OCI-LY7 (cell line): ENCODE results near the gene ADGRG6. TPM values are rescaled to one million over a fixed set of nuclear protein-coding genes. Genes with fewer than 3 reads are reported as not detected.

ENCODE experiments used
- BruUV-seq: library from RNA; stranded (reverse); fragments of 400-500 nt; replicated peaks from 2 replicates; lab custom pipeline; 2021; lab: Mats Ljungman, UMichigan
- CTCF ChIA-PET: fragments of 300-600 bp; sonication (Branson Sonifier 250); formaldehyde crosslinking; loops from one replicate; lab custom pipeline; 2022; ENCODE audit warnings: antibody characterized with exemption; ENCODE audit not compliant: unreplicated experiment; lab: Charles Lee
- POLR2A ChIA-PET: fragments of 300-600 bp; sonication (Branson Sonifier 250); formaldehyde crosslinking; loops from one replicate; lab custom pipeline; 2022; ENCODE audit warnings: antibody characterized with exemption; lab: Charles Lee
- DNase-seq: peaks from one replicate; pipeline ENCODE4 v3.0.0-alpha.2; 2015; ENCODE audit warnings: low spot score
- H2AFZ ChIP-seq: fragments of 200-600 bp; sonication (generic), shearing (Covaris generic); 2 replicates; pipeline ENCODE4 v1.6.1; 2014; ENCODE audit warnings: mild to moderate bottlenecking, antibody characterized with exemption, low read length, moderate library complexity
- H3K27ac ChIP-seq: fragments of 200-600 bp; sonication (generic); 2 replicates; pipeline ENCODE4 v1.5.1; 2014; ENCODE audit warnings: mixed run types, low read depth, mild to moderate bottlenecking, moderate library complexity, low read length, inconsistent platforms; ENCODE audit not compliant: poor library complexity, severe bottlenecking
- H3K36me3 ChIP-seq: fragments of 200-600 bp; sonication (generic); 2 replicates; pipeline ENCODE4 v1.6.1; 2014; ENCODE audit warnings: mild to moderate bottlenecking, antibody characterized with exemption, low read length, moderate library complexity, mixed read lengths; ENCODE audit not compliant: insufficient read depth
- H3K4me1 ChIP-seq: fragments of 200-600 bp; sonication (generic); 2 replicates; pipeline ENCODE4 v1.5.1; 2014; ENCODE audit warnings: mild to moderate bottlenecking, low read length; ENCODE audit not compliant: insufficient read depth, poor library complexity, severe bottlenecking
- H3K4me2 ChIP-seq: fragments of 200-600 bp; sonication (generic); 2 replicates; pipeline ENCODE4 v1.6.1; 2014; ENCODE audit warnings: mild to moderate bottlenecking, low read length
- H3K4me3 ChIP-seq: fragments of 200-600 bp; sonication (generic); 2 replicates; pipeline ENCODE4 v1.5.1; 2014; ENCODE audit warnings: mild to moderate bottlenecking, low read depth, low read length; ENCODE audit not compliant: poor library complexity, severe bottlenecking
- H3K79me2 ChIP-seq: fragments of 200-600 bp; sonication (generic); 2 replicates; pipeline ENCODE4 v1.6.1; 2016; ENCODE audit warnings: low read depth, mild to moderate bottlenecking, low read length, moderate library complexity, mixed read lengths; ENCODE audit not compliant: insufficient read depth
- H3K9me2 ChIP-seq: fragments of 200-600 bp; sonication (generic); 2 replicates; pipeline ENCODE4 v1.6.1; 2016; ENCODE audit warnings: mild to moderate bottlenecking, low read length, mixed read lengths; ENCODE audit not compliant: insufficient read depth
- H3K9me3 ChIP-seq: fragments of 200-600 bp; sonication (generic); 2 replicates; pipeline ENCODE4 v1.6.1; 2014; ENCODE audit warnings: mild to moderate bottlenecking, mixed run types, low read length, mixed read lengths
- H4K20me1 ChIP-seq: fragments of 200-600 bp; sonication (generic); 2 replicates; pipeline ENCODE4 v1.6.1; 2014; ENCODE audit warnings: mild to moderate bottlenecking, antibody characterized with exemption, low read length, moderate library complexity, mixed read lengths; ENCODE audit not compliant: insufficient read depth
- CTCF ChIP-seq: fragments of 200-600 bp; sonication (generic); conservative IDR thresholded peaks from 2 replicates; pipeline ENCODE4 v1.5.1; 2014; ENCODE audit warnings: mild to moderate bottlenecking, antibody characterized with exemption, low read length, moderate library complexity, mixed read lengths
- EZH2phosphoT487 ChIP-seq: fragments of 200-600 bp; sonication (generic); IDR thresholded peaks from 2 replicates; pipeline ENCODE4 v1.6.1; 2018; ENCODE audit warnings: low read depth, borderline replicate concordance, mild to moderate bottlenecking, mixed run types, antibody characterized with exemption, low read length, moderate library complexity, mixed read lengths
- intact Hi-C: fragments of 100-400 bp; cut with micrococcal nuclease; formaldehyde crosslinking; loops from one replicate; pipeline ENCODE4 v1.10.0; 2022; ENCODE audit not compliant: unreplicated experiment
- total RNA-seq, 2 experiments: library from RNA; depleted of rRNA in 1 of 2; stranded (reverse); fragments of >200 nt in 1 of 2; shearing (Covaris generic) in 1 of 2; gene quantifications; 2 replicates each; pipeline ENCODE4 v1.2.3, GENCODE V29; 2014 to 2022

The ADGRG6 gene
- total RNA-seq, 2 experiments from 2014 or later: not detected

GRCh38 chr6:142332393-142333098 is 30.7 kb downstream of the ADGRG6 start:
- no TSS peak for BruUV-seq
- TF ChIP-seq CTCF (no peak), EZH2phosphoT487 (no peak)
- intact Hi-C loops: no loop called here
- H3K27ac ChIP-seq: no peak overlapping the region
- no peaks in the 10 kb centered on the region for H3K9me3 ChIP-seq
- no peak overlapping the region for H2AFZ ChIP-seq
- H3K36me3 ChIP-seq: no peaks in the 10 kb centered on the region
- no peak for DNase-seq
- POLR2A ChIA-PET: no interaction called here
- no peaks in the 10 kb centered on the region for H4K20me1 ChIP-seq
- no peak overlapping the region for H3K4me2 ChIP-seq
- CTCF ChIA-PET: no interaction called here
- no peak overlapping the region for H3K4me3 ChIP-seq
- H3K9me2 ChIP-seq: no peaks in the 10 kb centered on the region
- H3K4me1 ChIP-seq: no peaks in the 10 kb centered on the region
- no peaks in the 10 kb centered on the region for H3K79me2 ChIP-seq

- DNase-seq: no peak
- Histone ChIP-seq H2AFZ (no peak overlapping the region), H3K27ac (no peak overlapping the region), H3K79me2 (no peaks in the 10 kb centered on the region), H4K20me1 (no peaks in the 10 kb centered on the region), H3K36me3 (no peaks in the 10 kb centered on the region), H3K4me3 (no peak overlapping the region), H3K9me2 (no peaks in the 10 kb centered on the region), H3K4me2 (no peak overlapping the region), H3K4me1 (no peaks in the 10 kb centered on the region), H3K9me3 (no peaks in the 10 kb centered on the region)
- intact Hi-C loops: no loop called here
- ChIA-PET CTCF (no interaction called here), POLR2A (interaction anchor here (0.6 kb wide), 1 partner anchor 125 kb away, joined by 4 read pairs; no protein-coding TSS in a partner anchor)
- TF ChIP-seq CTCF: no peak
- no peak for TF ChIP-seq EZH2phosphoT487
- no TSS peak for BruUV-seq
Measured at GRCh38 chr6:142333431-142333830, 31.6 kb downstream of the ADGRG6 start.

- CTCF ChIA-PET: no interaction called here
- intact Hi-C loops: no loop called here
- Histone ChIP-seq H3K36me3 (no peaks in the 10 kb centered on the region), H3K9me3 (no peaks in the 10 kb centered on the region), H4K20me1 (no peaks in the 10 kb centered on the region), H3K27ac (no peak overlapping the region), H3K4me2 (no peak overlapping the region), H3K4me1 (no peaks in the 10 kb centered on the region), H2AFZ (no peak overlapping the region), H3K79me2 (no peaks in the 10 kb centered on the region), H3K4me3 (no peak overlapping the region), H3K9me2 (no peaks in the 10 kb centered on the region)
- TF ChIP-seq CTCF: no peak
- no peak for TF ChIP-seq EZH2phosphoT487
- DNase-seq: no peak
- BruUV-seq: no TSS peak
- POLR2A ChIA-PET: interaction anchor here (0.6 kb wide), 1 partner anchor 385 kb away, joined by 7 read pairs; no protein-coding TSS in a partner anchor
Measured at GRCh38 chr6:142334294-142334693, 32.5 kb downstream of the ADGRG6 start.
